ENCODE measurements around the gene UCK2.

UCK2 gene

GRCh38 chr1:165900576-165901380, 73.4 kb downstream of the UCK2 start:
- DNase-seq (ENCODE audit: low read depth, low spot score), result no peak

- no peak for DNase-seq (ENCODE audit: low read depth, low spot score)
Observed at GRCh38 chr1:165902565-165902964, 75.2 kb downstream of the UCK2 start.

- no peak for DNase-seq (ENCODE audit: low read depth, low spot score)
Observed at GRCh38 chr1:165903672-165904071, 76.3 kb downstream of the UCK2 start.

DNA sequence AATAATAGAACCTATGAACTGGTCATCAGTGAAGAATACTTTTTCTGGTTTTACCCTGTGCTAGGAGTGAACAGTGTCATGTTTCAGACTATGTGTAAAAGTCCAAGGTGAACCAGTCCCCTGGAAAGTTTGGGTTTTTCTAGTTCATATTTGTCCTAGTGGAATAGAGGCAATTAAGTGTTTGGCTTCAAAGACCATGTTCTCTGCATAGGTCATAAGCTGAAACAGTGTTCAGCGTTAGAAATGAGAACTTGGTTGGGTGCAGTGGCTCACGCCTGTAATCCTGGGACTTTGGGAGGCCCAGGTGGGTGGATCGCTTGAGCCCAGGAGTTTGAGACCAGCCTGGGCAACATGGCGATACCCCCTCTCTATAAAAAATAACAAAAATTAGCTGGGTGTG, 77.5 kb downstream of the UCK2 start:
- no peak for DNase-seq (ENCODE audit: low read depth, low spot score)

- no peak for DNase-seq (ENCODE audit: low read depth, low spot score)
Observed at GRCh38 chr1:165905853-165906252, 78.4 kb downstream of the UCK2 start.

GRCh38 chr1:165907256-165907857, 79.9 kb downstream of the UCK2 start:
- DNase-seq (ENCODE audit: low read depth, low spot score), result no peak

- no peak for DNase-seq (ENCODE audit: low read depth, low spot score)
Observed at GRCh38 chr1:165910764-165911421, 83.5 kb downstream of the UCK2 start.

DNA sequence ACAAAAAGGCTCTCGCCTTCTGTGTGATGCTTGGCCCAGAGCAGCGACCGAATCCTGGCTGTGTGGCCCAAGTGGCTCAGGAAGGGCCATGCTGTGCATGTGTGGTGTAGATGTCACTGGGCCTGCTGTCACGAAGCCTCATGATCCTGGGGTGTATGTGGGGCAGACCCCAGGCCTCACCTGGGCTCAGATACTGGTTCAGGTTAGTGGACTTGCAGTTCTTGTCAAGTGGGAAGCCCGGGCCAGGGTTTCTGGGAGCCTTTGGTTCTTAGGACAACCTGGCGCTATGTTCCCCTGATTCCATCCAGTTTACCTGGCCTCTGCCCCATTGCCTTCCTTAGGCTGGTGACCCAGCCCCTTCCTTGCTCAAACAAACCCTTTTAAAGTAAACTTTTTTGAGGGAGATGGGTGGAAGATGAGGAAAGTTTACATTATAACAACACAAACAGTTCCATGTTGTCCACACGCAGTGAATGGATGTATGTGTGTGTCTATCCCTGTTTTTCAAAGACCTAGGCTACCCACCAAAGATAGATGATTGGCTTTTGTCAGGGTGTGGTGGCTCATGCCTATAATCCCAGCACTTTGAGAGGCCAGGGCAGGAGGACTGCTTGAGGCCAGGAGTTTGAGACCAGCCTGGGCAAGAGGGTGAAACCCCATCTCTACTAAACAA, 84.3 kb downstream of the UCK2 start:
- no peak for DNase-seq (ENCODE audit: low read depth, low spot score)

- no peak for DNase-seq (ENCODE audit: low read depth, low spot score)
Observed at GRCh38 chr1:165912638-165913037, 85.2 kb downstream of the UCK2 start.

DNA sequence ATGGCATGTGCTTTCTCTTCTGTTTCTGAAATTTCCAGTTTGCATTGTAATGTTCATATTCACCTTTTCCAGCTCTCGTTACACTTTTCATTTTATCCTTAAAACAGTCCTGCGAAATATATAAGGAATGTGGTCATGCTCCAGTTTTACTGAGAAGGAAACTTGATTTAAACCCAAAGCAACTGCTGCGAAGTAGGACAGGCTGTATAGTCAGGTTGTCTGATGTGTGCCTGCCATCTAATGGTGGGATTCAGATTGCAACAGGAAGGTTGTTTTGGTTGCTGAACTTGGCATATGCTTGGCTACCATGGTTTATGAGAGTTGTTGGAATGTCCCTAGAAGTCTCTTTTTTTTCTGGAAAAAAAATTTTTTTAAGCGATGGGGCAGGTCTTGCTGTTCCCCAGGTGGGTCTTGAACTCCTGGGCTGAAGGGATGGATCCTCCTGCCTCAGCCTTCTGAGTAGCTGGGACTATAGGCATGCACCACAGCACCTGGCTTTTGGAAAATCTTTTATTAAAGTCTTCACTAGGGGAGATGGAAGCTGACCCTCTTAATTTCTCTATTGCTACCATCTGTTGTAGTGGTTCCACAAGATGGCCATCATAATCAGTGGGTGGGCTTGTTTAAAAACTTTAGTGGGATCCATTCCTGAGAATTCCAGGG, 86.9 kb downstream of the UCK2 start:
- peak; percentile 47 for DNase-seq (ENCODE audit: low read depth, low spot score)

DNA sequence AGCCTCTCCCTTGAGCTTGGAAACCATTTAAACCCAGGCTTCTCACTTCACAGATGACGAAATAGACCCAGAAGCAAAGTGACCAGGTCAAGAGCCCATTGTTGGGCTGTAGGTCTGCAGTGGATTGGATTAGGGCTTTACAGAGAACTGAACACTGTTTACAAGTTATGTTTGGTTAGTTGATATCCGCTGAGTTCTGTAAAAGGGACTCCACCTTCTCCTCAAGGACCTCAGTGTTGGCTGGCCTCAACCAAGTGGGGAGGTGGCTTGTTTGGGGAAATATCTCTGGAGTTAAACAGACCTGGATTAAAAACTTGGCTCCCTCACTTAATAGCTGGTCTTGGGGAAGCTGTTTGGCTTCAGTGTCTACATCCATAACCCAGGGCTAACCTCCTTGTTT, 88.1 kb downstream of the UCK2 start:
- no peak for DNase-seq (ENCODE audit: low read depth, low spot score)

GRCh38 chr1:165915932-165916348, 88.5 kb downstream of the UCK2 start:
- DNase-seq (ENCODE audit: low read depth, low spot score), result no peak

- no peak for DNase-seq (ENCODE audit: low read depth, low spot score)
Observed at GRCh38 chr1:165917166-165917565, 89.8 kb downstream of the UCK2 start.

GRCh38 chr1:165924117-165924516, 96.7 kb downstream of the UCK2 start:
- no peak for DNase-seq (ENCODE audit: low read depth, low spot score)

- no peak for DNase-seq (ENCODE audit: low read depth, low spot score)
Observed at GRCh38 chr1:165925498-165926079, 98.2 kb downstream of the UCK2 start.

DNA sequence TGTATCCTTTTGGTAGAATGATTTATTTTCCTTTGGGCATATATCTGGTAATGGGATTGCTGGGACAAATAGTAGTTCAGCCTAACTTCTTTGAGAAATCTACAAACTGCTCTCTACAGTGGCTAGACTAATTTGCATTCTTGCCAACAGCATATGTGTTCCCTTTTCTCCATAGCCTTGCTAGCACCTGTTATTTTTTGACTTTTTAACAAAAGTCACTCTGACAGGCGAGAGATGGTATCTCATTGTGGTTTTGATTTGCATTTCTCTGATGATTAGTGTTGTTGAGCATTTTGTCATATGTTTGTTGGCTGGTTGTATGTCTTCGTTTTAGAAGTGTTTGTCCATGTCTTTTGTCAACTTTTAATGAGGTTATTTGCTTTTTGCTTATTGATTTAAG, 99.8 kb downstream of the UCK2 start:
- DNase-seq (ENCODE audit: low read depth, low spot score), result no peak

- no peak for DNase-seq (ENCODE audit: low read depth, low spot score)
Observed at GRCh38 chr1:165928075-165928731, 100.8 kb downstream of the UCK2 start.

DNA sequence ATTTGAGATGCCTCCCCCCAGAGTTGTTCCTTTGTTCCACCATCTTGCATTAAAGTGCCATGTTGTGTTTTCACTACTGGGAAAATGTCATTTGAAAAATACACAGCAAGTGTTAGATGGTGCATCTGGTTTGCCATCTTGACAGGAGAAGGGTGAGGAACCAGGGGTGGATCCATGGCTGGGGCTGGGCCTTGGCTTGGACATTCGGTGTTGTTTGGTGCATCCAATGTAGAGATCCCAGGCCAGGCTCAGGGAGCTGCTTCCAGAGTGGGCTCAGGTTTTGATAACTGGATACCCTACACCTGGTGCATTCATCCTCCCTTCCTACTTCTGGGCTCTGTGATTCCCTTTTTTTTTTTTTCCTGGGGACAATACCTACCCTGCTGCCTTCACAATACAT, 103.5 kb downstream of the UCK2 start:
- no peak for DNase-seq (ENCODE audit: low read depth, low spot score)

DNA sequence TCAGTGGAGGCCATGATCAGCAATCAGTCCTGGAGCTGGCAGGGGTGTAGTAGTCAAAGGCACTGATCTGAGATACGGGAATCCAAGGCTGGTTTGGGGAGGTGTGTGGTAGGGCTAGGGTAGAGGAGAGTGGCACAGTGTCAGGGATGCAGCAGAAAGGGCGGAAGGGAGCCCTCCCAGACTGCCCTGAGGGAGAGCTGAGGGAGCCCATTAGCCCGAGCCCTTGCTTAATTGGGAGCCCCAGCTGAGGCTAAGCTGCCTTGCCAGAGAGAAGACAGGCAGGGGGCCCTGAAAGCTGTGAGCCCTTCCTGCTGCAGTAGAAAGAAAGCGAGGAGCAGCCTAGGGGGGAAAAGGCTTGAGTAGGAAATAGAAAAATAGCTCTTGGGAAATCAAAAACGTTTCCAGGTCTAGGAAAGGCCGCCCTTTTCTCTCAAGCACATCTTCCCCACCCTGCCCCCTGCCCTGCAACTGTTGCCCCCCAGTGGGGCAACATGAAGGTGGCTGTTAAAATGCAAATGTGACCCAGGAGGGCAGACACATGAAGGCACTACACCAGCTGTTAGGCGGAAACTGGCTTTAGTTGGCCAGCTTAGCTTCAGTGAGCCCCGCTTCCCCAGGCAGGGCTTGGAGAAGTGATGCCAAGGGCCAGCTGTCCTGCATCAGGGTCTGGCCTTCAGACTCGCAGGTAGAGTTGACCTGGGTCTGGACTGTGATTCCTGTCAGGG, 106.2 kb downstream of the UCK2 start:
- no peak for DNase-seq (ENCODE audit: low read depth, low spot score)

- DNase-seq (ENCODE audit: low read depth, low spot score), result no peak
Observed at GRCh38 chr1:165936542-165936941, 109.1 kb downstream of the UCK2 start.

Data from brain pericyte (primary cell).